ENCODE results near the gene NUPR1. TPM values are rescaled to one million over a fixed set of nuclear protein-coding genes. Genes with fewer than 3 reads are reported as not detected.
"Not testable (repeated sequence)": the region's sequence is repeated elsewhere in the genome, so short reads cannot be mapped to it uniquely, and the experiment has no call there.

Gene NUPR1
- total and polyA plus RNA-seq, 11 donors: 5.7 to 103 (median 28.6) TPM

GRCh38 chr16:28569021-28569420, 30.2 kb upstream of the NUPR1 start:
- Histone ChIP-seq H3K4me1 (peaks cover 0 to 24% (median 19%) of the 10 kb centered on the region in 12 donors), H3K9me3 (peaks cover 0 to 13% (median 4%) of the 10 kb centered on the region in 12 donors), H3K27me3 (no peaks in the 10 kb centered on the region), H3K4me3 (no peak overlapping the region), H3K36me3 (peaks cover 0 to 4% (median 0%) of the 10 kb centered on the region in 9 donors), H3K27ac (no peak overlapping the region)
- DNase-seq (no peak), ATAC-seq (no peak)
- TF ChIP-seq CTCF (IDR thresholded peaks at IDR 0.05) (no peak), POLR2A (IDR thresholded peaks at IDR 0.05) (no peak)
- intact Hi-C loops (cut with DNase I): no loop called here
- 89 to 93% (median 91%) methylated on average over 5 of the region's 5 CpGs for WGBS, 4 donors

- H3K36me3 ChIP-seq: peaks cover 0 to 4% (median 0%) of the 10 kb centered on the region in 9 donors
- no peak for ATAC-seq
- 94 to 99% (median 97%) methylated on average over 2 of the region's 2 CpGs for WGBS, 4 donors
- no peak for DNase-seq
- no peaks in the 10 kb centered on the region for H3K27me3 ChIP-seq
- TF ChIP-seq POLR2A (IDR thresholded peaks at IDR 0.05) (no peak), CTCF (IDR thresholded peaks at IDR 0.05) (no peak)
- H3K4me1 ChIP-seq: peaks cover 0 to 7% (median 5%) of the 10 kb centered on the region in 12 donors
- intact Hi-C loops (cut with DNase I): no loop called here
- no peak overlapping the region for H3K27ac ChIP-seq
- H3K9me3 ChIP-seq: peaks cover 0 to 13% (median 4%) of the 10 kb centered on the region in 12 donors
- H3K4me3 ChIP-seq: no peak overlapping the region
Measured at GRCh38 chr16:28567292-28567691, 28.5 kb upstream of the NUPR1 start.

GRCh38 chr16:28566233-28566925, 27.6 kb upstream of the NUPR1 start:
- H3K27ac ChIP-seq; ATAC-seq; DNase-seq; intact Hi-C loops (cut with DNase I); H3K27me3 ChIP-seq; H3K36me3 ChIP-seq; H3K4me3 ChIP-seq: not testable (repeated sequence)
- H3K4me1 ChIP-seq: peaks cover 0 to 12% (median 9%) of the 10 kb centered on the region in 12 donors
- WGBS, 4 donors: 92 to 99% (median 98%) methylated on average over 4 of the region's 4 CpGs
- peaks cover 0 to 13% (median 4%) of the 10 kb centered on the region in 12 donors for H3K9me3 ChIP-seq

GRCh38 chr16:28563218-28563617, 24.4 kb upstream of the NUPR1 start:
- ATAC-seq (no peak), DNase-seq (no peak)
- TF ChIP-seq CTCF (IDR thresholded peaks at IDR 0.05): no peak
- TF ChIP-seq POLR2A (IDR thresholded peaks at IDR 0.05): no peak
- no peaks in the 10 kb centered on the region for H3K27me3 ChIP-seq
- H3K27ac ChIP-seq: no peak overlapping the region
- peaks cover 0 to 13% (median 4%) of the 10 kb centered on the region in 12 donors for H3K9me3 ChIP-seq
- intact Hi-C loops (cut with DNase I): no loop called here
- H3K4me1 ChIP-seq: peaks cover 0 to 15% (median 10%) of the 10 kb centered on the region in 12 donors
- 93 to 97% (median 96%) methylated on average over 6 of the region's 6 CpGs for WGBS, 4 donors
- H3K4me3 ChIP-seq: no peak overlapping the region
- peaks cover 0 to 14% (median 10%) of the 10 kb centered on the region in 9 donors for H3K36me3 ChIP-seq
